ENCODE results near the gene TFB1M. TPM values are rescaled to one million over a fixed set of nuclear protein-coding genes. Genes with fewer than 3 reads are reported as not detected.
A peak's percentile ranks its signal among the peaks of the same experiment; 100 is the strongest.

The TFB1M gene
- total RNA-seq, 2 donors from 2014 or later: 10.7 to 14.1 TPM

- Histone ChIP-seq H3K4me3 (no peak overlapping the region), H3K9me3 (no peaks in the 10 kb centered on the region), H3K4me1 (replicated peaks) (no peaks in the 10 kb centered on the region), H3K36me3 (no peaks in the 10 kb centered on the region), H3K27me3 (replicated peaks; ENCODE audit: insufficient read depth) (no peaks in the 10 kb centered on the region), H3K27ac (no peak overlapping the region)
- WGBS: 81% methylated on average over 8 of the region's 8 CpGs
- TF ChIP-seq, protein P1, sequence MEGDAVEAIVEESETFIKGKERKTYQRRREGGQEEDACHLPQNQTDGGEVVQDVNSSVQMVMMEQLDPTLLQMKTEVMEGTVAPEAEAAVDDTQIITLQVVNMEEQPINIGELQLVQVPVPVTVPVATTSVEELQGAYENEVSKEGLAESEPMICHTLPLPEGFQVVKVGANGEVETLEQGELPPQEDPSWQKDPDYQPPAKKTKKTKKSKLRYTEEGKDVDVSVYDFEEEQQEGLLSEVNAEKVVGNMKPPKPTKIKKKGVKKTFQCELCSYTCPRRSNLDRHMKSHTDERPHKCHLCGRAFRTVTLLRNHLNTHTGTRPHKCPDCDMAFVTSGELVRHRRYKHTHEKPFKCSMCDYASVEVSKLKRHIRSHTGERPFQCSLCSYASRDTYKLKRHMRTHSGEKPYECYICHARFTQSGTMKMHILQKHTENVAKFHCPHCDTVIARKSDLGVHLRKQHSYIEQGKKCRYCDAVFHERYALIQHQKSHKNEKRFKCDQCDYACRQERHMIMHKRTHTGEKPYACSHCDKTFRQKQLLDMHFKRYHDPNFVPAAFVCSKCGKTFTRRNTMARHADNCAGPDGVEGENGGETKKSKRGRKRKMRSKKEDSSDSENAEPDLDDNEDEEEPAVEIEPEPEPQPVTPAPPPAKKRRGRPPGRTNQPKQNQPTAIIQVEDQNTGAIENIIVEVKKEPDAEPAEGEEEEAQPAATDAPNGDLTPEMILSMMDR (IDR thresholded peaks at IDR 0.05): no peak
- TF ChIP-seq POLR2AphosphoS5 (IDR thresholded peaks at IDR 0.05) (no peak), POLR2A (IDR thresholded peaks at IDR 0.05) (no peak)
- intact Hi-C loops (cut with DNase I): loop anchor here (5.0 to 10.0 kb wide), 2 partner anchors 168 to 195 kb away; no protein-coding TSS in a partner anchor
- DNase-seq (ENCODE audit: low spot score): no peak
Measured at GRCh38 chr6:155329460-155330132, 15.3 kb upstream of the TFB1M start.

DNA sequence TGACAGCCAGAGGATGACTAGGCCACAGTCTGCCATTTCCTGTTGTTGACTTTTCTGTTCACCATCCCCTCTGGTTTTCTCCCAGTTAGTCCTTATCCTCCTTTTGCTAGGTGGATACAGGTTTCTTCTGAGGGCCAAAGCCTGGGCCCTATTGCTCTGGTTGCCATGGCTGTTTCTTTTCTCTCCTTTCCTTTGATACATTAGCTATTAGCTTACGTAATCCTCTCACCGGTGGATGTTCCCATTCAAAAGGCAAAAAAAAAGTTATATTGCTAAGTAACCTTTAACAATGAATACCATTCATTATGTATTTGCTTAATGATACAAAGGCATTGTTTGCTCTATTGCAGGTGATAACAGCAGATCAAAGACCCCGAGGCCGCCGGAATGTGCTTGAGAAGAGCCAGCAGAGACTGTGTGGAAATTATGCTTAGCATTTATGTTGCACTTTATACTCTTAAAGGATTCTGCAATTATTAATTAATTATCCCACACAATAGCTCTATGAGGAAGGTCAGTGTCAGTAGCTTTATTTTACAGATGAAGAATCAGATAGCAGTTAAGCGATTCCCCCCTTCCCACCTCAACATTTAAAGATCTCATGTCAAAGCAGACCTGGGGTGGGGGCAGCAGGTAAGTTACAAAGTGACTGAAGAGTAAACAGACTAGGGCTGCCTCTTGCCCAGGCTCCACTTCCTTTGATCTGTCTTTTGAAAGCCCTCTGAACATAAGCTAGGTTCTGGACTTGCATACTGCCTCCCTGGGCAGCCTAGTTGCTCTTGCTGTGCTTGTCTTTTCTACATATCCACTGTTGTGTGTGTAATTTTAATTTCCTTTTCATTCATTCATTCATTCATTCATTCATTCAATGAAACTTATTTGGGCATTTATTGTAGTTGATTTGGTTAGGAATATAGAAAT is 14.5 kb upstream of the TFB1M start:
- WGBS: 38% methylated on average over 6 of the region's 6 CpGs
- Histone ChIP-seq H3K4me1 (replicated peaks) (no peaks in the 10 kb centered on the region), H3K36me3 (no peaks in the 10 kb centered on the region), H3K27me3 (replicated peaks; ENCODE audit: insufficient read depth) (no peaks in the 10 kb centered on the region), H3K4me3 (no peak overlapping the region), H3K9me3 (no peaks in the 10 kb centered on the region), H3K27ac (no peak overlapping the region)
- DNase-seq (ENCODE audit: low spot score): no peak
- intact Hi-C loops (cut with DNase I): loop anchor here (10.0 kb wide), 1 partner anchor 196 kb away; no protein-coding TSS in a partner anchor
- TF ChIP-seq, protein P1 (IDR thresholded peaks at IDR 0.05): no peak
- TF ChIP-seq POLR2AphosphoS5 (IDR thresholded peaks at IDR 0.05) (no peak), POLR2A (IDR thresholded peaks at IDR 0.05) (no peak)

- Histone ChIP-seq H3K4me3 (no peak overlapping the region), H3K4me1 (replicated peaks) (no peaks in the 10 kb centered on the region), H3K27me3 (replicated peaks; ENCODE audit: insufficient read depth) (no peaks in the 10 kb centered on the region), H3K36me3 (no peaks in the 10 kb centered on the region), H3K9me3 (no peaks in the 10 kb centered on the region), H3K27ac (no peak overlapping the region)
- intact Hi-C loops (cut with DNase I): loop anchor here (10.0 kb wide), 1 partner anchor 197 kb away; no protein-coding TSS in a partner anchor
- TF ChIP-seq POLR2A (IDR thresholded peaks at IDR 0.05) (no peak), POLR2AphosphoS5 (IDR thresholded peaks at IDR 0.05) (no peak)
- TF ChIP-seq, protein P1 (IDR thresholded peaks at IDR 0.05): no peak
- DNase-seq (ENCODE audit: low spot score): no peak
- 82% methylated on average over 6 of the region's 6 CpGs for WGBS
Measured at GRCh38 chr6:155328074-155328538, 13.8 kb upstream of the TFB1M start.

DNA sequence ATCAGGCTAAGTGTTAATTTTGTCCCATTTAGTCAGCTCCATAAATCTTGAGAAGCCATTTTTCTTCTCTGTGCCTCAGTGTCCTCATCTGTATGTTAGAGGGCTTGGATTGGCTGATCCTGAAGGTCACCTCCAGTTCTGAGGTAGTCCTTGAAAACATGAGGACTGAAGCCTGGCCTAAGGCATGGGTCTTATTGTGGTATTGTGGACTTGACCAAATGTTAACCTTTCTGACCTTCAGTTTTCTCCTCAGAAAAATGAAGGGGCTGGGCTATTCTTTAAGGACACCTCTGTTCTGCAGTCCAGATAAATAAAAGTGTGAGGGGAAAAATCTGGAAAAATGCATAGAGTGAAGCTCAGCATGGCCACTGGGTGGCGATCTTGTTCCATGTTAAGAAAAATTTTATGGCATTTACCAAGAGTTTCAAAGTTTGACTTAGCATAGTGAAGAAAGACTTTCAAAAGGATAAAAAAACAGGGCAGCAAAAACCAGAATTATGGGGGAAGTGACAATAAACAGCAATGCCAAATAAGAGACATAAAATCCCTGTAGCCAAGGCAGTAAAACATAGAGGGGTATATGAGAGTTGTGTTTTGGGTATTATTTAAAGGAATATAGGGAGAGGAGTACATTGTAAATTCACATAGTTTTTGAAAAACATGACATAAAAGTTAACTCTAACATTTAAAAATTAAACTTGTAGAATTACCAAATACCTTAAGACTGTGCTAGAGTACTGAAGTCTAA is 13.2 kb upstream of the TFB1M start:
- 0% methylated on average over 1 of the region's 1 CpG for WGBS
- Histone ChIP-seq H3K4me1 (replicated peaks) (no peaks in the 10 kb centered on the region), H3K27me3 (replicated peaks; ENCODE audit: insufficient read depth) (no peaks in the 10 kb centered on the region), H3K9me3 (no peaks in the 10 kb centered on the region), H3K4me3 (no peak overlapping the region), H3K36me3 (no peaks in the 10 kb centered on the region), H3K27ac (no peak overlapping the region)
- peak; percentile 24 for DNase-seq (ENCODE audit: low spot score)
- intact Hi-C loops (cut with DNase I): loop anchor here (10.0 kb wide), 1 partner anchor 197 kb away; no protein-coding TSS in a partner anchor
- no peak for TF ChIP-seq POLR2AphosphoS5 (IDR thresholded peaks at IDR 0.05)
- TF ChIP-seq, protein P1 (IDR thresholded peaks at IDR 0.05): peak; percentile 40 to 84 (median 82)
- TF ChIP-seq POLR2A (IDR thresholded peaks at IDR 0.05): no peak
